H1 (cell line): ENCODE data around the gene UBE2D4. TPM values are rescaled to one million over a fixed set of nuclear protein-coding genes. Genes with fewer than 3 reads are reported as not detected.

Experiments used
- CTCF ChIA-PET: fragments of 300-600 bp; sonication (Branson Sonifier 250); formaldehyde crosslinking; loops from one replicate; lab custom pipeline; 2021; ENCODE audit not compliant: partially characterized antibody; lab: Charles Lee
- POLR2A ChIA-PET: fragments of 300-600 bp; sonication (Branson Sonifier 250); formaldehyde crosslinking; loops from one replicate; lab custom pipeline; 2021; ENCODE audit warnings: inconsistent platforms; ENCODE audit not compliant: partially characterized antibody; lab: Charles Lee
- DNase-seq, 2 experiments: peaks; one replicate each; pipeline versions ENCODE4 v3.0.0 to v3.0.0-alpha.2; 2010 to 2022; ENCODE audit warnings: low spot score in 2 of 2, low read depth in 1 of 2, mixed read lengths in 1 of 2
- FAIRE-seq: peaks from 2 replicates; lab custom pipeline; 2011; peaks lifted over from hg19 to GRCh38; lab: Jason Lieb, UNC
- H2AFZ ChIP-seq: 2 replicates; pipeline ENCODE4 v1.8.1; 2012; ENCODE audit warnings: low read length, inconsistent platforms
- H2AK5ac ChIP-seq: 2 replicates; pipeline ENCODE4 v1.6.1; 2013; ENCODE audit warnings: low read depth, low read length
- H2BK120ac ChIP-seq: replicated peaks from 2 replicates; pipeline ENCODE3; 2013; ENCODE audit warnings: low read depth, low read length, inconsistent platforms
- H2BK12ac ChIP-seq: 2 replicates; pipeline ENCODE4 v1.6.1; 2013; ENCODE audit warnings: low read depth, low read length
- H2BK15ac ChIP-seq: 2 replicates; pipeline ENCODE4 v1.6.1; 2013; ENCODE audit warnings: low read length
- H2BK20ac ChIP-seq: 2 replicates; pipeline ENCODE4 v1.6.1; 2013; ENCODE audit warnings: low read length
- H2BK5ac ChIP-seq: 2 replicates; pipeline ENCODE4 v1.6.1; 2013; ENCODE audit warnings: low read depth, low read length
- H3K14ac ChIP-seq: 2 replicates; pipeline ENCODE4 v1.6.1; 2013; ENCODE audit warnings: inconsistent platforms; ENCODE audit not compliant: insufficient read length
- H3K18ac ChIP-seq: 2 replicates; pipeline ENCODE4 v1.6.1; 2013; ENCODE audit warnings: low read length; ENCODE audit errors: extremely low read depth
- H3K23ac ChIP-seq: 2 replicates; pipeline ENCODE4 v1.6.1; 2013; ENCODE audit warnings: inconsistent platforms; ENCODE audit not compliant: insufficient read length
- H3K23me2 ChIP-seq: 2 replicates; pipeline ENCODE4 v1.6.1; 2013; ENCODE audit warnings: low read depth, low read length
- H3K27ac ChIP-seq: 2 replicates; pipeline ENCODE4 v1.6.1; 2011; ENCODE audit warnings: low read depth, low read length, inconsistent platforms
- H3K27me3 ChIP-seq, 4 experiments: replicated peaks in 1 of 4; 1 replicate in 1 of 4; 2 replicates in 3 of 4; pipeline versions ENCODE4 v1.6.1 to v1.8.1; 2011 to 2013; ENCODE audit warnings: low read length in 3 of 4, mild to moderate bottlenecking in 3 of 4, inconsistent platforms in 2 of 4, mixed read lengths in 2 of 4, moderate library complexity in 1 of 4; ENCODE audit not compliant: control insufficient read depth in 3 of 4, insufficient read depth in 3 of 4; ENCODE audit errors: extremely low read depth in 1 of 4
- H3K36me3 ChIP-seq, 4 experiments: 2 replicates each; pipeline versions ENCODE4 v1.6.1 to v1.8.1; 2011 to 2013; ENCODE audit warnings: mild to moderate bottlenecking in 4 of 4, low read length in 3 of 4, moderate library complexity in 2 of 4, control low read depth in 1 of 4, inconsistent platforms in 1 of 4; ENCODE audit not compliant: insufficient read depth in 4 of 4, control insufficient read depth in 2 of 4
- H3K4ac ChIP-seq: replicated peaks from 2 replicates; pipeline ENCODE3; 2013; ENCODE audit warnings: low read length, low read depth, mixed read lengths, inconsistent platforms; ENCODE audit not compliant: insufficient read length
- H3K4me1 ChIP-seq, 4 experiments: replicated peaks in 1 of 4; 1 replicate in 1 of 4; 2 replicates in 3 of 4; pipeline versions ENCODE4 v1.6.1 to v1.8.1; 2011 to 2013; ENCODE audit warnings: low read length in 3 of 4, inconsistent platforms in 2 of 4, mixed read lengths in 1 of 4; ENCODE audit not compliant: insufficient read depth in 4 of 4, control insufficient read depth in 3 of 4
- H3K4me2 ChIP-seq, 2 experiments: 2 replicates each; pipeline versions ENCODE4 v1.6.1 to v1.8.1; 2011 to 2013; ENCODE audit warnings: low read depth in 2 of 2, low read length in 2 of 2, control low read depth in 1 of 2, inconsistent platforms in 1 of 2, mild to moderate bottlenecking in 1 of 2; ENCODE audit not compliant: insufficient read depth in 1 of 2
- H3K4me3 ChIP-seq, 4 experiments: fragments of 200-600, 300-600 bp in 1 of 4; sonication (generic), shearing (Covaris generic), sonication (Bioruptor Twin) in 1 of 4; 2 replicates each; pipeline versions ENCODE4 v1.5.1 to v1.8.1; 2011 to 2016; ENCODE audit warnings: low read length in 4 of 4, low read depth in 3 of 4, control low read depth in 2 of 4, inconsistent platforms in 2 of 4, mild to moderate bottlenecking in 2 of 4, mixed read lengths in 1 of 4, moderate library complexity in 1 of 4; ENCODE audit not compliant: insufficient read depth in 2 of 4; ENCODE audit errors: extremely low read depth in 1 of 4
- H3K56ac ChIP-seq: replicated peaks from 2 replicates; pipeline ENCODE3; 2013; ENCODE audit warnings: low read depth, mild to moderate bottlenecking, mixed read lengths, low read length, inconsistent platforms; ENCODE audit not compliant: insufficient read length
- H3K79me1 ChIP-seq: 2 replicates; pipeline ENCODE4 v1.6.1; 2013; ENCODE audit warnings: low read depth, low read length, control low read depth
- H3K79me2 ChIP-seq, 2 experiments: 2 replicates each; pipeline versions ENCODE4 v1.6.1 to v1.8.1; 2012 to 2013; ENCODE audit warnings: low read length in 2 of 2, mild to moderate bottlenecking in 2 of 2, inconsistent platforms in 1 of 2; ENCODE audit not compliant: insufficient read depth in 2 of 2, control insufficient read depth in 1 of 2
- H3K9ac ChIP-seq, 4 experiments: replicated peaks in 1 of 4; 1 replicate in 1 of 4; 2 replicates in 3 of 4; pipeline versions ENCODE4 v1.6.1 to v1.8.1; 2011 to 2013; ENCODE audit warnings: low read depth in 3 of 4, low read length in 3 of 4, control low read depth in 2 of 4, mild to moderate bottlenecking in 2 of 4, moderate library complexity in 2 of 4, inconsistent platforms in 1 of 4; ENCODE audit errors: extremely low read depth in 1 of 4
- H3K9me3 ChIP-seq, 2 experiments: 2 replicates each; pipeline versions ENCODE4 v1.6.1 to v1.8.1; 2012 to 2013; ENCODE audit warnings: mild to moderate bottlenecking in 2 of 2, moderate library complexity in 2 of 2, control low read depth in 1 of 2, inconsistent platforms in 1 of 2, low read depth in 1 of 2, low read length in 1 of 2, mixed read lengths in 1 of 2; ENCODE audit not compliant: insufficient read depth in 2 of 2
- H4K20me1 ChIP-seq, 2 experiments: replicated peaks in 1 of 2; 2 replicates each; pipeline versions ENCODE3 to v1.8.1; 2011 to 2013; ENCODE audit warnings: inconsistent platforms in 2 of 2, low read length in 2 of 2, mild to moderate bottlenecking in 1 of 2; ENCODE audit not compliant: insufficient read depth in 2 of 2, control insufficient read depth in 1 of 2
- H4K5ac ChIP-seq: 2 replicates; pipeline ENCODE4 v1.6.1; 2013; ENCODE audit warnings: low read length, low read depth, mixed read lengths, inconsistent platforms; ENCODE audit not compliant: insufficient read length
- H4K8ac ChIP-seq: 2 replicates; pipeline ENCODE4 v1.8.0; 2013; ENCODE audit warnings: mild to moderate bottlenecking, moderate library complexity, low read length, inconsistent platforms; ENCODE audit not compliant: insufficient read depth; ENCODE audit errors: extremely low read depth
- H4K91ac ChIP-seq: replicated peaks from 2 replicates; pipeline ENCODE3; 2013; ENCODE audit warnings: low read length, mixed read lengths, inconsistent platforms; ENCODE audit not compliant: insufficient read length
- CTCF ChIP-seq, 3 experiments: IDR thresholded peaks; 1 replicate in 2 of 3; 2 replicates in 1 of 3; pipeline versions ENCODE4 v1.5.1 to v1.6.1; 2011; ENCODE audit warnings: low read length in 3 of 3, mild to moderate bottlenecking in 3 of 3, inconsistent platforms in 2 of 3, low read depth in 1 of 3, moderate library complexity in 1 of 3; ENCODE audit not compliant: insufficient read depth in 1 of 3; ENCODE audit errors: control extremely low read depth in 1 of 3
- EZH2 ChIP-seq: fragments of 200-600 bp; sonication (generic); IDR thresholded peaks from 2 replicates; pipeline ENCODE4 v1.7.1; 2012; ENCODE audit warnings: low read depth, mild to moderate bottlenecking, moderate library complexity, low read length, inconsistent platforms; ENCODE audit not compliant: severe bottlenecking
- KDM5A ChIP-seq: fragments of 200-600 bp; IDR thresholded peaks from 2 replicates; pipeline ENCODE4 v1.7.1; 2012; ENCODE audit warnings: mild to moderate bottlenecking, low read length, inconsistent platforms, mixed read lengths
- MAFK ChIP-seq: IDR thresholded peaks from 2 replicates; pipeline ENCODE4 v1.6.1; 2012; ENCODE audit warnings: low read depth, mild to moderate bottlenecking, improper control_type of control experiment, low read length
- RXRA ChIP-seq: IDR thresholded peaks from 2 replicates; pipeline ENCODE4 v1.6.1; 2011; ENCODE audit warnings: low read depth, mild to moderate bottlenecking, low read length, moderate library complexity; ENCODE audit not compliant: insufficient read depth
- SIN3A ChIP-seq, 2 experiments: IDR thresholded peaks in 1 of 2; conservative IDR thresholded peaks in 1 of 2; 2 replicates each; pipeline ENCODE4 v1.6.1; 2011 to 2012; ENCODE audit warnings: low read length in 2 of 2, improper control_type of control experiment in 1 of 2, low read depth in 1 of 2, mild to moderate bottlenecking in 1 of 2
- SUZ12 ChIP-seq: fragments of 200-600 bp; sonication (generic); IDR thresholded peaks from 2 replicates; pipeline ENCODE4 v1.6.1; 2012; ENCODE audit warnings: mild to moderate bottlenecking, inconsistent platforms, low read length, moderate library complexity, mixed read lengths
- WGBS, 2 experiments: shearing (Covaris generic) in 1 of 2; methylation state at CpG; one replicate each; pipeline versions ENCODE4 v1.1.6 to v1.1.7; 2013 to 2015; ENCODE audit warnings: low lambda C conversion rate in 2 of 2, mixed read lengths in 2 of 2, inconsistent platforms in 1 of 2, low coverage in 1 of 2, missing lambda C conversion rate in 1 of 2; ENCODE audit not compliant: insufficient replicate concordance in 2 of 2, insufficient coverage in 1 of 2, insufficient read length in 1 of 2; ENCODE audit errors: extremely low coverage in 1 of 2, missing lambda C conversion rate in 1 of 2; 5-methylcytosine and 5-hydroxymethylcytosine counted together
- polyA plus RNA-seq, 7 experiments: library from polyadenylated mRNA; depleted of rRNA in 3 of 7; stranded (reverse) in 5 of 7; unstranded in 2 of 7; fragments of >200 nt in 5 of 7; fragments of 200-250 nt in 2 of 7; gene quantifications; 1 replicate in 5 of 7; 2 replicates in 1 of 7; 4 replicates in 1 of 7; pipeline versions ENCODE4 v1.2.1 to v1.2.3, GENCODE V29; 2011 to 2013; ENCODE audit warnings: missing spikeins in 2 of 7, mixed read lengths in 2 of 7
- total RNA-seq: library from RNA; stranded (reverse); fragmentation: NEBNext Ultra II Directional; extraction: Animal tissue kit (Norgen Biotek cat#: 25700); gene quantifications from 2 replicates; pipeline ENCODE4 v1.2.1, GENCODE V29; 2021

Gene UBE2D4
- total and polyA plus RNA-seq, 2 of the 8 experiments (the other 6 are each of a cell fraction or from before 2014, with no cell fraction given): 3.4 to 9.4 TPM

- WGBS, 2 experiments: 94% methylated on average over 5 of the region's 5 CpGs; no CpG with 5 or more reads in 1 of the 2 experiments
- Histone ChIP-seq H2AFZ (no peak overlapping the region), H3K23me2 (no peaks in the 10 kb centered on the region), H3K4me2 (no peak overlapping the region), H2BK12ac (no peak overlapping the region), H2BK120ac (no peak overlapping the region), H4K5ac (no peak overlapping the region), H3K9me3 (no peaks in the 10 kb centered on the region), H3K4me1 (peaks cover 1 to 4% (median 2%) of the 10 kb centered on the region in 4 experiments; a peak in 3 of 7 replicates), H2BK15ac (no peak overlapping the region), H3K79me2 (no peaks in the 10 kb centered on the region), H4K20me1 (no peaks in the 10 kb centered on the region), H3K18ac (no peak overlapping the region), H2BK5ac (no peak overlapping the region), H3K14ac (no peak overlapping the region), H3K27me3 (no peaks in the 10 kb centered on the region), H3K23ac (no peak overlapping the region), H3K4ac (no peak overlapping the region), H3K36me3 (peaks cover 5 to 23% (median 12%) of the 10 kb centered on the region in 4 experiments; a peak in 6 of 8 replicates), H3K79me1 (no peaks in the 10 kb centered on the region), H2AK5ac (no peak overlapping the region), H3K9ac (no peak overlapping the region), H2BK20ac (no peak overlapping the region), H4K8ac (no peak overlapping the region), H4K91ac (no peak overlapping the region), H3K4me3 (no peak overlapping the region), H3K56ac (no peak overlapping the region), H3K27ac (no peak overlapping the region)
- DNase-seq (no peak), FAIRE-seq (no peak)
- no peak for TF ChIP-seq CTCF (IDR thresholded peaks at IDR 0.05; ENCODE audit: control extremely low read depth in 1 of 3, insufficient read depth in 1 of 3, low read depth in 1 of 3, low read length in 3 of 3)
- no peak for TF ChIP-seq KDM5A
- no peak for TF ChIP-seq EZH2
- no peak for TF ChIP-seq RXRA
- TF ChIP-seq SUZ12: no peak
- TF ChIP-seq MAFK: no peak
- no peak for TF ChIP-seq SIN3A (conservative IDR thresholded peaks at IDR 0.05 in 1 of 2, IDR thresholded peaks at IDR 0.05 in 1 of 2; ENCODE audit: low read depth in 1 of 2, low read length in 2 of 2)
- POLR2A ChIA-PET: interaction anchor here (1.2 to 1.7 kb wide), 3 partner anchors 10 to 27 kb away, joined by 3 to 7 read pairs (median 4); partner anchors contain the start of gene MRPS24
- CTCF ChIA-PET: interaction anchor here (1.2 to 1.6 kb wide), 4 partner anchors 25 to 76 kb away, joined by 3 to 6 read pairs (median 4); no protein-coding TSS in a partner anchor
Observed at GRCh38 chr7:43878867-43879266, 47.4 kb upstream of the UBE2D4 start.
